Activated gamma-delta T cell treated with anti-CD3 and anti-CD28 coated beads, Interleukin-2, amount 50 U/mL, for 16 hours (primary cell): ENCODE data around the gene OSGIN1.

ENCODE experiments used
- DNase-seq: peaks from one replicate; pipeline ENCODE4 v3.0.0-alpha.2; 2020; ENCODE audit warnings: low read depth

Gene OSGIN1

GRCh38 chr16:83925957-83926725 lies 26.9 kb upstream of the OSGIN1 start:
- DNase-seq: no peak

- peak; percentile 22 for DNase-seq
Measured at GRCh38 chr16:83926726-83927397, 26.2 kb upstream of the OSGIN1 start.

- DNase-seq: no peak
Measured at GRCh38 chr16:83928341-83929055, 24.5 kb upstream of the OSGIN1 start.

GRCh38 chr16:83929811-83930555 lies 23.1 kb upstream of the OSGIN1 start:
- DNase-seq: no peak

GRCh38 chr16:83930730-83931500 lies 22.1 kb upstream of the OSGIN1 start:
- no peak for DNase-seq

GRCh38 chr16:83931556-83931955 lies 21.5 kb upstream of the OSGIN1 start:
- DNase-seq: no peak

GRCh38 chr16:83932304-83932703 lies 20.7 kb upstream of the OSGIN1 start:
- no peak for DNase-seq

- no peak for DNase-seq
Measured at GRCh38 chr16:83932955-83933673, 19.9 kb upstream of the OSGIN1 start.

- no peak for DNase-seq
Measured at GRCh38 chr16:83933885-83934683, 19.0 kb upstream of the OSGIN1 start.

- no peak for DNase-seq
Measured at GRCh38 chr16:83934684-83934977, 18.4 kb upstream of the OSGIN1 start.

- DNase-seq: no peak
Measured at GRCh38 chr16:83935005-83935857, 17.8 kb upstream of the OSGIN1 start.

- no peak for DNase-seq
Measured at GRCh38 chr16:83935858-83936255, 17.2 kb upstream of the OSGIN1 start.

- no peak for DNase-seq
Measured at GRCh38 chr16:83936581-83937165, 16.4 kb upstream of the OSGIN1 start.

GRCh38 chr16:83937267-83937666 lies 15.8 kb upstream of the OSGIN1 start:
- DNase-seq: no peak

GRCh38 chr16:83937922-83938885 lies 14.8 kb upstream of the OSGIN1 start:
- DNase-seq: no peak

- no peak for DNase-seq
Measured at GRCh38 chr16:83939266-83939855, 13.7 kb upstream of the OSGIN1 start.

- DNase-seq: no peak
Measured at GRCh38 chr16:83940119-83940518, 12.9 kb upstream of the OSGIN1 start.
